GM18873 (cell line): ENCODE results near the gene RSPH1.

Source experiments
- ATAC-seq: cut with Tn5 transposase; IDR thresholded peaks from one replicate; pipeline ENCODE4 v1.9.1; 2021; ENCODE audit warnings: mild to moderate bottlenecking, moderate library complexity, moderate number of reproducible peaks; ENCODE audit not compliant: unreplicated experiment, low FRiP score

The RSPH1 gene

GRCh38 chr21:42452401-42453223, 43.4 kb downstream of the RSPH1 start:
- ATAC-seq: no peak

- no peak for ATAC-seq
Observed at GRCh38 chr21:42451941-42452340, 44.1 kb downstream of the RSPH1 start.

DNA sequence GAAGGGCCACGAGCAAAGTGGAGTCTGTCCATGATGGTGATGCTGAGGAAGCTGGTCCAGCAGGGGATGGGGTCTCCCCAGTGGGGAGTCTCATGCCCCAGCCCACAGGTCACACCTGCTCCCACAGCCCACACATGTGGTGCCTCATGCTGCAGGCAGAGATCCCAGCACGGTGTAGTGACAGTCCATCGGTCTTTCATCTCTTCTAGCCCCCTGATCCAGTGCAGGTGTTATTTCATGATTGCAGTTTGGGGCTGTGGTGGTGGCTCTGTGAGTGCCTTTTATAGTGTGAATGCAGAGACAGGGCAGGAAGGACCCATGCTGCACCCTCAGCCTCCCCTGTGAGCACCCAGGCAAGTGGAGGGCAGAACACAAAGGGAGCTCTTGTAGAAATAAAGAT, 47.3 kb downstream of the RSPH1 start:
- ATAC-seq: no peak

GRCh38 chr21:42447732-42448131, 48.3 kb downstream of the RSPH1 start:
- no peak for ATAC-seq

- no peak for ATAC-seq
Observed at GRCh38 chr21:42447182-42447581, 48.8 kb downstream of the RSPH1 start.

- no peak for ATAC-seq
Observed at GRCh38 chr21:42446531-42446930, 49.5 kb downstream of the RSPH1 start.

- no peak for ATAC-seq
Observed at GRCh38 chr21:42445311-42445710, 50.7 kb downstream of the RSPH1 start.

GRCh38 chr21:42444745-42445059, 51.3 kb downstream of the RSPH1 start:
- no peak for ATAC-seq

DNA sequence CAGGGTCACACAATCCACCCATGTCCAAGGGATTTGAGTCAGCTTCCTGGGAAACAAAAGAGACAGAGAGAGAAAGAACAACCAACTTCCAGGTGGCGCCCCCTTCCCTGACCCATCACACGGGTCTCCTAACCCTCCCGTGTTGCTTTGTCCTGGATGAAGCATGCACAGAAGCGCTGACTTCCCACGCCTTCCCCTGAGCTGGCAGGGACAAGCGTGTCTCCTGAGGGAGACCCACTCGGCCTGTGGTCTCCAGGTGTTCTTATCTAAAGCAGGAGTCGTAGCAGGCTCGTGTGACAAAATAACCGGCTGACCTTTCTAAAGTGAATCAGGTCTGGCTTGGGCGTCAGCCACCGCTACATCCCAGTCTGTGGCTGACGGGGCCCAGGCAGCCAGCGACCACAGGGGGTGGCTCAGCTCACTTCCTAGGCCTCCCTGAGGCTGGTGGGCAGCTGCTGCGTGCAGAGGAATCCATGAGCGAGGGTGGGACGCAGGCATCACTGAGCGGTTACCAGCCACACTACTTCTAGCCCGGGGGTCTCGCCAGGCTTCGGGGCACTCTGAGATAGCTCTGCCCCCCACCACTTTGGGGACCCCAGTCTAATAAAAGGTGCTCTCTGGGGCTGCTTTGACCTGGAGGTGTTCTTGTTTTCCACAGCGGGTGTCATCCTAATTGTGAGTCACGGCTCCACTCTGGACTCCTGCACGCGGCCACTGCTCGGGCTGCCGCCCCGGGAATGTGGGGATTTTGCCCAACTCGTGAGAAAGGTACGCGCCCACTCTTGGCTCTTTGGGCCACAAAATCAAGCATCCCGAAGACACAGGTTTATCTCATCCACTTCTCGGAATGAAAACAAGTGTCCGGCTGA, 51.9 kb downstream of the RSPH1 start:
- no peak for ATAC-seq

DNA sequence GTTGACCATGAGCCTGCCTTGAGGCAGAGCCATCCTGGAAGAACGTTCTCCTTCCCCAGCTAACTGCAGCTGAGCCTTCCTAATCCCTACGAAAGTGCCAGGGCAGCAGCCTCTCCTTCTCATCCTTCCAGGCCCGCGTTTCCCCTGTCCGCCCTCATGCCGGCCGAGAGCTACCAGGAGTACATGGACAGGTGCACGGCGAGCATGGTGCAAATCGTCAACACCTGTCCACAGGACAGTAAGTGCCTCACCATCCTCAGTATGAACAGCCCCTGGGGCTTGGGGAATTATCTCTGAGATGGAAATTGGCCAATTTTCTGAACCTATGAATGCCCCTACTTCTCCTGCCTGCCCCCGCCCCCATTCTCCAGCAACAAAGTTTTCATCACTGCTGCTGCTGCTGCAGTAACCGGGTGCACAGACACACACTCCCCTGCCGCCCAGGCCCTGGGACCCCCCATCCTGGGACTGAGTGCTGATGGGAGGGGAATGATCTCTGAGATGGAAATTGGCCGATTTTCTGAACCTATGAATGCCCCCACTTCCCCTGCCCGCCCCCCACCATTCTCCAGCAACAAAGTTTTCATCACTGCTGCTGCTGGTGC, 52.7 kb downstream of the RSPH1 start:
- no peak for ATAC-seq

GRCh38 chr21:42441963-42442362, 54.1 kb downstream of the RSPH1 start:
- ATAC-seq: no peak

GRCh38 chr21:42440187-42440792, 55.7 kb downstream of the RSPH1 start:
- no peak for ATAC-seq

- no peak for ATAC-seq
Observed at GRCh38 chr21:42439284-42440186, 56.5 kb downstream of the RSPH1 start.

DNA sequence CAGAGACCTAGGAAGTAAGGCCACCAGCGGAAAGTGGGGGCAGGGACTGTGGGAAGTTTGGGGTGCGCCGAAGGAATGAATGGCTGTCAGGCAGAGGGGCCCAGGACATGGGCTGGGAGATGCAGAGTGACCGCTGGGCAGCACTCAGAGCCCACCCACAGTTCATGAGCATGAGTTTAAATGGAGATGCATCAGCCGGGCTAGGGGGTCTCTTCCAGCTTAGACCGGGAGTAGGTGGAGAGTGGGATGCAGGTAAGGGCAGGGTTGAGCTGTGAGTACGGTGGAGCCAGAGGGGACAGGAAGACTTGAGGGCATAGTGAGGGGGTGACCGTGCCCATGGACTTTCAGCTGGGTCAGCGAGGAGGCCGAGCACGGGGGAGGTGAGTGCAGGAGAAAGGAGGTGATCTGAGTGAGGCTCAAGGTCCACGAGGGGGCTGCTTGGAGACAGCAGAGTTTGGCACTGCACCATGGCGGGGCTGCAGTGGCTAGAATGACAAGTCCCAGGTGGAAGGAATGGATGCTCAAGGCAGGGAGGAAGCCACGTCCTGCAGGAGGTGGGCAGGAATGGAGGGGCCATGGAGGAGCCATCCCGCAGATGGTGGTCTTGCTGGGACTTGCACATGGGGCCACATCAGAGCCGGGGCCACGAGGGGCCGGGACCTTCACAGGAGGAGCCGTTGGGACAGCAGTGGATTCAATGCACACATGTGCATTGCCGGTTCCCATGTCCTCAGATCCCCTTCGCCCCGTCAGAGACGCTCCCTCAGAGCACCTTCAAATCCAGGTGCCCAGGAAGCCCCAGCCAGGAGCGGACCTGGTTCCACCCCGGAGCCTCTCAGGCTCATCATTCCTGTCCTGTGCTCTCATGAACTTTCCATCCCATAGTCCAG, 57.5 kb downstream of the RSPH1 start:
- no peak for ATAC-seq

GRCh38 chr21:42437786-42438185, 58.2 kb downstream of the RSPH1 start:
- ATAC-seq: no peak

DNA sequence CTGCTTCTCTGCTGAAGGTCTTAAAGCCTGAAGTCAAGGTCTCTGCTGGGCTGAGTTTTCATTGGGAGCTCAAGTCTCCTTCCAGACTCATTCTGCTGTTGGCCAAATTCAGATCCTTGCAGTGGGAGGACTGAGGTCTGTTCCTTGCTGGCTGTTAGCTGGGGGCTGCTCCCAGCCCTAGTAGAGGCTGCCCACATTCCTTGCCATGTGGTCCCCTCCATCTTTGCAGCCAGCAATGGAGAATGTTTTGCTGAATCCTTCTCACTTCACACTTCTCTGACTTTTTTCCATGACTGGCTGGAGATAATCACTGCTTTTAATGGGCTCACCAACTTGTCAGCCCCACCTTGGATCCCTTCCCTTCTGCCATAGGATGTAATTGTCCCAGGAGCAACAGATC, 59.1 kb downstream of the RSPH1 start:
- ATAC-seq: no peak

DNA sequence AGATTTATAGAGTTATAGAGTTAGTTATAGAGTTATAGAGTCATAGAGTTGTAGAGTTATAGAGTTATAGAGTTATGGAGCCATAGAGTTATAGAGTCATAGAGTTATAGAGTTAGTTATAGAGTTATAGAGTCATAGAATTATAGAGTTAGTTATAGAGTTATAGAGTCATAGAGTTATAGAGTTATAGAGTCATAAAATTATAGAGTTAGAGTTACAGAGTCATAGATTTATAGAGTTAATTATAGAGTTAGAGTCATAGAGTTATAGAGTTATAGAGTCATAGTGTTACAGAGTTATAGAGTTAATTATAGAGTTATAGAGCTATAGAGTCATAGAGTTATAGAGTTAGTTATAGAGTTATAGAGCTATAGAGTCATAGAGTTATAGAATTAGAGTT, 60.2 kb downstream of the RSPH1 start:
- ATAC-seq: no peak

DNA sequence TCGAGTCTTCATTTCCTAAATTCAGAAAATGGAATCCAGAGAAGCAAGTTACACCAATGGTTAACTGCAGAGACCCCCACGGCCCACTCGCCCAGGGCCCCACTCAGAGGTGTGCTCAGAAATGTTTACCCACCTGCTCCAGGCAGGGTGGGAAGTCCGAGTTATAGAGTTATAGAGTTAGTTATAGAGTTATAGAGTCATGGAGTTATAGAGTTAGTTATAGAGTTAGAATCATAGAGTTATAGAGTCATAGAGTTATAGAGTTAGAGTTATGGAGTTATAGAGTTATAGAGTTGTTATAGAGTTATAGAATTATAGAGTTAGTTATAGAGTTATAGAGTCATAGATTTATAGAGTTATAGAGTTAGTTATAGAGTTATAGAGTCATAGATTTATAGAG, 60.6 kb downstream of the RSPH1 start:
- ATAC-seq: no peak

- no peak for ATAC-seq
Observed at GRCh38 chr21:42434884-42435283, 61.1 kb downstream of the RSPH1 start.
